ENCODE results near the gene ANKRD45.
"Not testable (repeated sequence)": the region's sequence is repeated elsewhere in the genome, so short reads cannot be mapped to it uniquely, and the experiment has no call there.

Gene ANKRD45, protein sequence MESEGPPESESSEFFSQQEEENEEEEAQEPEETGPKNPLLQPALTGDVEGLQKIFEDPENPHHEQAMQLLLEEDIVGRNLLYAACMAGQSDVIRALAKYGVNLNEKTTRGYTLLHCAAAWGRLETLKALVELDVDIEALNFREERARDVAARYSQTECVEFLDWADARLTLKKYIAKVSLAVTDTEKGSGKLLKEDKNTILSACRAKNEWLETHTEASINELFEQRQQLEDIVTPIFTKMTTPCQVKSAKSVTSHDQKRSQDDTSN

GRCh38 chr1:173669491-173669941 is at the start of gene ANKRD45:
ANKRD45 (minus strand) TSS chr1:173669851; CDS start chr1:173659418, 10,433 bp downstream.
- Histone ChIP-seq H3K4me1 (ENCODE audit: insufficient read depth, low read length) (no peaks in the 10 kb centered on the region), H3K36me3 (ENCODE audit: insufficient read depth, low read length) (no peaks in the 10 kb centered on the region), H3K4me3 (ENCODE audit: low read depth in 1 of 2, low read length in 2 of 2) (peak within 1 kb of the TSS in 1 of 2 donors; percentile 1), H3K27me3 (ENCODE audit: control insufficient read depth in 1 of 2, insufficient read depth in 2 of 2, low read length in 2 of 2) (peaks cover 5 to 10% of the 10 kb centered on the region in 2 donors), H3K27ac (ENCODE audit: low read depth, low read length) (no peak within 1 kb of the TSS), H3K9me3 (ENCODE audit: low read length) (no peaks in the 10 kb centered on the region), H3K9ac (ENCODE audit: low read length) (no peak within 1 kb of the TSS)

- Histone ChIP-seq H3K4me1 (ENCODE audit: insufficient read depth, low read length) (peaks cover 13% of the 10 kb centered on the region), H3K36me3 (ENCODE audit: insufficient read depth, low read length) (peaks cover 7% of the 10 kb centered on the region), H3K27me3 (ENCODE audit: control insufficient read depth in 1 of 2, insufficient read depth in 2 of 2, low read length in 2 of 2) (no peaks in the 10 kb centered on the region), H3K27ac (ENCODE audit: low read depth, low read length) (no peak overlapping the region), H3K9me3 (ENCODE audit: low read length) (no peaks in the 10 kb centered on the region), H3K9ac (ENCODE audit: low read length) (no peak overlapping the region), H3K4me3 (ENCODE audit: low read depth in 1 of 2, low read length in 2 of 2) (no peak overlapping the region)
Measured at GRCh38 chr1:173717238-173717637, 47.6 kb upstream of the ANKRD45 start.

DNA sequence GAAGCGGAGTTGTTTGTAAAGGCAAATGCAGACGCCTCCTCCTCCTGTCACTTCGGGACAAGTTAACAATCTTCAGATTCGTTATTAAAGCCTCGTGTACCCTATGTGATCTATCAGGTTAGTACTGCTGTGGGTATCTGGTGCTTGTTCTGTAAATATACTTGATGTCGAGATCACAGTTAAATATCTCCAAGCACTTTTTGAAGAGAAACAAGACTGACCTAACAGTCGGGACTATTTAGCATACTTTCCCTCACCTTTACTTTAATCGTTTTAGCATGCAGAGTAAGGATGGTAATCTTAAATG is 45.8 kb upstream of the ANKRD45 start:
- peaks cover 13% of the 10 kb centered on the region for H3K4me1 ChIP-seq (ENCODE audit: insufficient read depth, low read length)
- no peaks in the 10 kb centered on the region for H3K9me3 ChIP-seq (ENCODE audit: low read length)
- peak overlapping the region; percentile 95 for H3K9ac ChIP-seq (ENCODE audit: low read length)
- peaks cover 4% of the 10 kb centered on the region for H3K36me3 ChIP-seq (ENCODE audit: insufficient read depth, low read length)
- H3K27me3 ChIP-seq (ENCODE audit: control insufficient read depth in 1 of 2, insufficient read depth in 2 of 2, low read length in 2 of 2): no peaks in the 10 kb centered on the region
- peak overlapping the region; percentile 92 for H3K27ac ChIP-seq (ENCODE audit: low read depth, low read length)
- H3K4me3 ChIP-seq (ENCODE audit: low read depth in 1 of 2, low read length in 2 of 2): peak overlapping the region; percentile 85 to 93

DNA sequence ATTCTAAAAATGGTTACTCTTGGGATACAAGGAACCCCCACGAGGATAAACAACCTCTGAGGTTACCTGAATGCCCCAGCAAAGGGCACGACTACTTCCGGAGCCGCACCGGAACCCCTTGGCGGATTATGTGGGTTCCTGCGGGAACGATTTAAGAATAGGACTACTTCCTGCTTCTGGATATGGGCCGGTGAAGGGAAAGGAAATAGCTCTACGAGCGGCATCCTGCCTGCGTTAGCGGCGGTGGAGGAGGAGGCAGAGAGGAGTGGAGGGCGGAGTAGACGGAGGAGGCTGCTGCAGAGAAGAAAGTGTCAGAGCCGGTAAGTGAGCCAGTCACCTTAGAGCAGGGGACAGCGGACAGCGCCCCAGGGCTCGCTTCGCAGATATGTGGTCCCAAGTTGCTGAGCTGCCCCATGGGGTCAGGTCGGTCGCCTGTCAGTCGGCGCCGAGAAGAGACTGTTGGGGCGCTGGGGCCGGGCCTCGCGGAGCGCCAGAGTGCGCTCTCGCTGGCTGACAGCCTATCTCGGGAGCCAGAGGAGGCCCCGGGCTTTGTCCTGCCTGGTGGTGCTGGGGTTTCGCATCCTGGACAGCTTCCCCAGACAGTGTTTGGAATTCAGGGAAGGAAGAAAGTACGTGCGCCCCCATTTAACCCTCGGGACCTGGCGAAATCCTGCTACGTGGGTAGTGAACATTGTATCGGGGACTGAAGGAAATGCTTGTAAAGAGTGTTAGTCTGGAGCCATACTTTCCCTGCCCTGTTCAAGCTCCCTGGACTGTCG is 45.3 kb upstream of the ANKRD45 start, which contains the start of gene KLHL20:
KLHL20 (plus strand) TSS at position 223 of the 779 bp plus-strand sequence. CDS start 1,063 bp downstream, outside the sequence.
- H3K36me3 ChIP-seq (ENCODE audit: insufficient read depth, low read length): peaks cover 4% of the 10 kb centered on the region
- H3K9ac ChIP-seq (ENCODE audit: low read length): peak within 1 kb of the TSS; percentile 95
- H3K4me1 ChIP-seq (ENCODE audit: insufficient read depth, low read length): peaks cover 13% of the 10 kb centered on the region
- H3K27ac ChIP-seq (ENCODE audit: low read depth, low read length): peak within 1 kb of the TSS; percentile 92
- peak within 1 kb of the TSS; percentile 85 to 93 for H3K4me3 ChIP-seq (ENCODE audit: low read depth in 1 of 2, low read length in 2 of 2)
- H3K27me3 ChIP-seq (ENCODE audit: control insufficient read depth in 1 of 2, insufficient read depth in 2 of 2, low read length in 2 of 2): no peaks in the 10 kb centered on the region
- no peaks in the 10 kb centered on the region for H3K9me3 ChIP-seq (ENCODE audit: low read length)

DNA sequence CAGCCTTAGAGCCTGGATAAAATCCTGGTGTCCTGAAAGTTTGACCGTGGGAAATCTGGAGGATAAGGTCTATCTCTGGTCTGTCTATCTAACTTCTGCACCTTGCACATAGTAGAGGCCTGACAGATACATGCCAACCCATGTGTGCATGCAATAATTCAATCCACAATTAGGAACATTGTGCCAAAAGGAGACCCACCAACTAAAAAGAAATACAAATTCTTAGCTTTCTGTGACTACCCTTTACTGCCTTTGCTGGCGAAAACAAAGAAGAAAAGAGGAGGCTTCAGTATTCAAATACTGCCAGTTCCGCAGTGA is 44.7 kb upstream of the ANKRD45 start:
- Histone ChIP-seq H3K9me3 (ENCODE audit: low read length) (no peaks in the 10 kb centered on the region), H3K36me3 (ENCODE audit: insufficient read depth, low read length) (peaks cover 4% of the 10 kb centered on the region), H3K4me1 (ENCODE audit: insufficient read depth, low read length) (peaks cover 13% of the 10 kb centered on the region), H3K9ac (ENCODE audit: low read length) (peak overlapping the region; percentile 95), H3K27me3 (ENCODE audit: control insufficient read depth in 1 of 2, insufficient read depth in 2 of 2, low read length in 2 of 2) (no peaks in the 10 kb centered on the region), H3K4me3 (ENCODE audit: low read depth in 1 of 2, low read length in 2 of 2) (peak overlapping the region; percentile 85 to 93), H3K27ac (ENCODE audit: low read depth, low read length) (peak overlapping the region; percentile 92)

DNA sequence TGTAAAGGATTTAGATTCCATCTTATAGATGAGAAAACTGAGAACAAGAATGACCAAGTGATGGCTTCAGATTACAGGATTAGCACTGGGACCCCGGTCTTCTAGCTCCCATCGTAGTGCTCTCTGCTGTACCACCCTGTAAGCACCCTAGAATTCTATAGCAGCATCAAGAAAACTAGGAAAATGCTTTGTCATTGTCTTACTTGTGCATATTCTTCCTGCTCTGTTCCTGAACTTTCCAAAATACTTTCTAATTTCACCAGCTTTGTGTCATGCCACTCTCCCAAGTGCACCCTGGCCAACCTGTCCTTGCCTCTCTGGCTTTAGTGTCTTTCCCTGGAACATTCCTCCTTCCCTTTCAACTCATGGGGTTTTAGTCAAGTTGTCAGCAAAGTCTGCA is 39.1 kb upstream of the ANKRD45 start:
- H3K9me3 ChIP-seq (ENCODE audit: low read length): no peaks in the 10 kb centered on the region
- H3K27ac ChIP-seq (ENCODE audit: low read depth, low read length): no peak overlapping the region
- no peak overlapping the region for H3K4me3 ChIP-seq (ENCODE audit: low read depth in 1 of 2, low read length in 2 of 2)
- H3K9ac ChIP-seq (ENCODE audit: low read length): no peak overlapping the region
- H3K4me1 ChIP-seq (ENCODE audit: insufficient read depth, low read length): no peaks in the 10 kb centered on the region
- H3K36me3 ChIP-seq (ENCODE audit: insufficient read depth, low read length): no peaks in the 10 kb centered on the region
- no peaks in the 10 kb centered on the region for H3K27me3 ChIP-seq (ENCODE audit: control insufficient read depth in 1 of 2, insufficient read depth in 2 of 2, low read length in 2 of 2)

DNA sequence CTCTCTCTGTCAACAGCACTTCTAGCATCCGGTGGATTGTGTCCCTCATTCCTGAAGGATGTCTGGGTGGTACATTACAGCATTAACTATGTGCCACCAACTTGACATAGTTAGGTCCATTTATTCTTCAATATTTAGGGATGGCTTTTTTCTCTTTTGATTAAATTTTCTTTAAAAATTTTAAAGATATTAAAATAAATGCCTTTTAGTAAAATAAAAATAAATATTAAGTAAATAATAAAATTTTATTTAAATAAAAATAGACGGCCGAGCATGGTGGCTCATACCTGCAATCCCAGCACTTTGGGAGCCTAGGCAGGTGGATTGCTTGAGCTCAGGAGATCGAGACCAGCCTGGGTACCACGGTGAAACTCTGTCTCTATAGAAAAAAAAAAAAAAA is 35.5 kb upstream of the ANKRD45 start:
- Histone ChIP-seq H3K9ac (ENCODE audit: low read length) (no peak overlapping the region), H3K9me3 (ENCODE audit: low read length) (no peaks in the 10 kb centered on the region), H3K4me1 (ENCODE audit: insufficient read depth, low read length) (no peaks in the 10 kb centered on the region), H3K4me3 (ENCODE audit: low read depth in 1 of 2, low read length in 2 of 2) (no peak overlapping the region), H3K27me3 (ENCODE audit: control insufficient read depth in 1 of 2, insufficient read depth in 2 of 2, low read length in 2 of 2) (no peaks in the 10 kb centered on the region), H3K36me3 (ENCODE audit: insufficient read depth, low read length) (no peaks in the 10 kb centered on the region), H3K27ac (ENCODE audit: low read depth, low read length) (no peak overlapping the region)

DNA sequence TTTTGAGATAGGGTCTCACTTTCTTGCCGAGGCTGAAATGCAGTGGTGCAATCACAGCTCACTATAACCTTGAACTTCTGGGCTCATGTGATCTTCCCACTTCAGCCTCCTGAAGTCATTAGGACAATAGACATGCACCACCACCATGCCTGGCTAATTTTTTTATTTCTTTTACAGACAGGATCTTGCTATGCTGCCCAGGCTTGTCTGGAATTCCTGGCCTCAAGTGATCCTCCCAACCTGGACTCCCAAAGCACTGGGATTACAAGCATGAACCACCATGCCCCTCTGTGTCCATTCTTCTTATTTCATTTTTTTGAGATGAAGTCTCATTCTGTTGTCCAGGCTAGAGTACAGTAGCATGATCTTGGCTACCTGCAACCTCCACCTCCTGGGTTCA is 33.1 kb upstream of the ANKRD45 start:
- no peak overlapping the region for H3K4me3 ChIP-seq (ENCODE audit: low read depth in 1 of 2, low read length in 2 of 2)
- H3K9ac ChIP-seq (ENCODE audit: low read length): no peak overlapping the region

DNA sequence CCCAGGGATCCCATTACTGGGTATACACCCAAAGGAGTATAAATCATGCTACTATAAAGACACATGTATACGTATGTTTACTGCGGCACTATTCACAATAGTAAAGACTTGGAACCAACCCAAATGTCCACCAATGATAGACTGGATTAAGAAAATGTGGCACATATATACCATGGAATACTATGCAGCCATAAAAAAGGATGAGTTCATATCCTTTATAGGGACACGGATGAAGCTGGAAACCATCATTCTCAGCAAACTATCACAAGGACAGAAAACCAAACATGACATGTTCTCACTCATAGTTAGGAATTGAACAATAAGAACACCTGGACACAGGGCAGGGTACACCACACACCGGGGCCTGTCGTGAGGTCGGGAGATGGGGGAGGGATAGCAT is 31.6 kb upstream of the ANKRD45 start:
- H3K36me3 ChIP-seq (ENCODE audit: insufficient read depth, low read length); H3K27me3 ChIP-seq (ENCODE audit: control insufficient read depth in 1 of 2, insufficient read depth in 2 of 2, low read length in 2 of 2); H3K4me3 ChIP-seq (ENCODE audit: low read depth in 1 of 2, low read length in 2 of 2); H3K4me1 ChIP-seq (ENCODE audit: insufficient read depth, low read length); H3K27ac ChIP-seq (ENCODE audit: low read depth, low read length); H3K9me3 ChIP-seq (ENCODE audit: low read length); H3K9ac ChIP-seq (ENCODE audit: low read length): not testable (repeated sequence)

More for the DNA sequence above, 33.1 kb upstream of the ANKRD45 start:
- H3K9me3 ChIP-seq (ENCODE audit: low read length): no peaks in the 10 kb centered on the region
- H3K4me1 ChIP-seq (ENCODE audit: insufficient read depth, low read length): no peaks in the 10 kb centered on the region
- H3K27ac ChIP-seq (ENCODE audit: low read depth, low read length): no peak overlapping the region
- H3K36me3 ChIP-seq (ENCODE audit: insufficient read depth, low read length): no peaks in the 10 kb centered on the region
- no peaks in the 10 kb centered on the region for H3K27me3 ChIP-seq (ENCODE audit: control insufficient read depth in 1 of 2, insufficient read depth in 2 of 2, low read length in 2 of 2)

DNA sequence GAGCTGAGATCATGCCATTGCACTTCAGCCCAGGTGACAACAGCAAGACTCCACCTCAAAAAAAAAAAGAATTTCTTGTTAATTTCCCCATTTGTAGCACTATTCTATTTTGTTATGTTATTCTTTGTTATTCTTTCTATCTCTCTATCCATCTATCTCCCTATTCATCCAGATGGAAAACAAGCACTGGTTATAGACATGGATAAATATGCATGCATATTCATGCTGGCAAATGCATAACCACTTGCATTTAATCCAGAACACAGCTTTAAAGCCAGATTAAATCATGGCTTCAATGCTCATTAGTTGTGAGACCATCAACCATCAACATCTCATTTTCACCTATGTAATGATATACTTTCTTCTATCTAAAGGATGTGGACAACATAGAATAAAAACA is 23.6 kb upstream of the ANKRD45 start:
- Histone ChIP-seq H3K4me3 (ENCODE audit: low read depth in 1 of 2, low read length in 2 of 2) (no peak overlapping the region), H3K9me3 (ENCODE audit: low read length) (no peaks in the 10 kb centered on the region), H3K36me3 (ENCODE audit: insufficient read depth, low read length) (no peaks in the 10 kb centered on the region), H3K27me3 (ENCODE audit: control insufficient read depth in 1 of 2, insufficient read depth in 2 of 2, low read length in 2 of 2) (no peaks in the 10 kb centered on the region), H3K9ac (ENCODE audit: low read length) (no peak overlapping the region), H3K27ac (ENCODE audit: low read depth, low read length) (no peak overlapping the region), H3K4me1 (ENCODE audit: insufficient read depth, low read length) (no peaks in the 10 kb centered on the region)

DNA sequence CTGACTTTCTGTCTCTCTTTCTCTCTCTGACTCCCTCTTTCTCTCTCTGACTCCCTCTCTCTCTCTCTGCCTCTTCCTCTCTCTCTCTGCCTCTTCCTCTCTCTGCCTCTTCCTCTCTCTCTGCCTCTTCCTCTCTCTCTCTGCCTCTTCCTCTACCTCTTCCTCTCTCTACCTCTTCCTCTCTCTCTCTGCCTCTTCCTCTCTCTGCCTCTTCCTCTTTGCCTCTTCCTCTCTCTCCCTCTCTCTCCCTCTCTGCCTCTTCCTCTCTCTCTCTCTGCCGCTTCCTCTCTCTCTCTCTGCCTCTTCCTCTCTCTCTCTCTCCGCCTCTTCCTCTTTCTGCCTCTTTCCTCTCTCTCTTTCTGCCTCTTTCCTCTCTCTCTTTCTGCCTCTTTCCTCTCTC is 18.6 kb upstream of the ANKRD45 start:
- H3K4me3 ChIP-seq (ENCODE audit: low read depth in 1 of 2, low read length in 2 of 2): no peak overlapping the region
- no peaks in the 10 kb centered on the region for H3K27me3 ChIP-seq (ENCODE audit: control insufficient read depth in 1 of 2, insufficient read depth in 2 of 2, low read length in 2 of 2)
- no peaks in the 10 kb centered on the region for H3K9me3 ChIP-seq (ENCODE audit: low read length)
- no peaks in the 10 kb centered on the region for H3K36me3 ChIP-seq (ENCODE audit: insufficient read depth, low read length)
- no peak overlapping the region for H3K27ac ChIP-seq (ENCODE audit: low read depth, low read length)
- H3K4me1 ChIP-seq (ENCODE audit: insufficient read depth, low read length): no peaks in the 10 kb centered on the region
- no peak overlapping the region for H3K9ac ChIP-seq (ENCODE audit: low read length)

- H3K9ac ChIP-seq (ENCODE audit: low read length); H3K27ac ChIP-seq (ENCODE audit: low read depth, low read length); H3K36me3 ChIP-seq (ENCODE audit: insufficient read depth, low read length); H3K4me3 ChIP-seq (ENCODE audit: low read depth in 1 of 2, low read length in 2 of 2); H3K27me3 ChIP-seq (ENCODE audit: control insufficient read depth in 1 of 2, insufficient read depth in 2 of 2, low read length in 2 of 2); H3K4me1 ChIP-seq (ENCODE audit: insufficient read depth, low read length); H3K9me3 ChIP-seq (ENCODE audit: low read length): not testable (repeated sequence)
Measured at GRCh38 chr1:173685121-173685520, 15.5 kb upstream of the ANKRD45 start.
